NK-92 treated with Interleukin-12 subunit alpha and Interleukin-12 subunit beta, amount 100 ng/mL, for 24 hours (cell line): ENCODE results near the gene KIF1C.
A peak's percentile ranks its signal among the peaks of the same experiment; 100 is the strongest.

Experiments
- DNase-seq: peaks from one replicate; lab custom pipeline; 2025; lab: John Stamatoyannopoulos, UW

KIF1C gene

GRCh38 chr17:4969047-4969550 is 28.7 kb upstream of the KIF1C start:
- DNase-seq: peak; percentile 25

GRCh38 chr17:4969551-4970173 is 28.1 kb upstream of the KIF1C start:
- DNase-seq: no peak

- no peak for DNase-seq
Observed at GRCh38 chr17:4970273-4970672, 27.5 kb upstream of the KIF1C start.

- DNase-seq: no peak
Observed at GRCh38 chr17:4971826-4972225, 25.9 kb upstream of the KIF1C start.

- DNase-seq: no peak
Observed at GRCh38 chr17:4972322-4972721, 25.4 kb upstream of the KIF1C start.

- DNase-seq: no peak
Observed at GRCh38 chr17:4972752-4973151, 25.0 kb upstream of the KIF1C start.

GRCh38 chr17:4973256-4974114 is 24.3 kb upstream of the KIF1C start:
- no peak for DNase-seq

- no peak for DNase-seq
Observed at GRCh38 chr17:4974115-4974670, 23.6 kb upstream of the KIF1C start.

- DNase-seq: no peak
Observed at GRCh38 chr17:4978726-4979125, 19.0 kb upstream of the KIF1C start.

GRCh38 chr17:4980644-4981216 is 17.0 kb upstream of the KIF1C start:
- DNase-seq: no peak

GRCh38 chr17:4982305-4982704 is 15.4 kb upstream of the KIF1C start:
- DNase-seq: no peak

- no peak for DNase-seq
Observed at GRCh38 chr17:4986403-4986802, 11.3 kb upstream of the KIF1C start.

- DNase-seq: peak; percentile 72
Observed at GRCh38 chr17:4986951-4987766, 10.6 kb upstream of the KIF1C start, which contains the start of gene CAMTA2. Gene CAMTA2, minus strand, starts transcription at chr17:4987675. Its CDS starts 1,453 bp downstream, at chr17:4986222.

GRCh38 chr17:4987767-4988567 is 9.8 kb upstream of the KIF1C start:
- DNase-seq: no peak

- no peak for DNase-seq
Observed at GRCh38 chr17:4994081-4994595, 3.6 kb upstream of the KIF1C start.

GRCh38 chr17:4998027-4998731 is 429 bp downstream of the KIF1C start:
- DNase-seq: no peak

- DNase-seq: no peak
Observed at GRCh38 chr17:4998732-4999429, 1.1 kb downstream of the KIF1C start.

GRCh38 chr17:4999430-5000093 is 1.8 kb downstream of the KIF1C start:
- DNase-seq: no peak

- no peak for DNase-seq
Observed at GRCh38 chr17:5000237-5000639, 2.5 kb downstream of the KIF1C start.
